Neuronal stem cell (in vitro differentiated cells): ENCODE measurements around the gene PTPRJ.
A peak's percentile ranks its signal among the peaks of the same experiment; 100 is the strongest.

Experiments used
- DNase-seq: peaks from one replicate; pipeline ENCODE4 v3.0.0-alpha.2; 2013; ENCODE audit warnings: low spot score
- H2AFZ ChIP-seq: one replicate; pipeline ENCODE4 v1.6.1; 2013; ENCODE audit warnings: mild to moderate bottlenecking, low read length, inconsistent platforms
- H2AK5ac ChIP-seq: 2 replicates; pipeline ENCODE4 v1.6.1; 2013; ENCODE audit warnings: low read depth, mild to moderate bottlenecking, inconsistent platforms, low read length, moderate library complexity, mixed read lengths
- H2BK120ac ChIP-seq: 2 replicates; pipeline ENCODE4 v1.6.1; 2013; ENCODE audit warnings: low read depth, mild to moderate bottlenecking, inconsistent platforms, low read length, moderate library complexity, mixed read lengths
- H2BK12ac ChIP-seq: one replicate; pipeline ENCODE4 v1.6.1; 2013; ENCODE audit warnings: low read length, inconsistent platforms
- H2BK15ac ChIP-seq: 2 replicates; pipeline ENCODE4 v1.6.1; 2013; ENCODE audit warnings: mild to moderate bottlenecking, low read length, inconsistent platforms, mixed read lengths
- H2BK5ac ChIP-seq: one replicate; pipeline ENCODE4 v1.6.1; 2013; ENCODE audit warnings: inconsistent platforms, mild to moderate bottlenecking, low read length, moderate library complexity
- H3K14ac ChIP-seq: one replicate; pipeline ENCODE4 v1.6.1; 2013; ENCODE audit warnings: low read length, inconsistent platforms
- H3K18ac ChIP-seq: 2 replicates; pipeline ENCODE4 v1.6.1; 2013; ENCODE audit warnings: low read length, inconsistent platforms
- H3K23ac ChIP-seq: 2 replicates; pipeline ENCODE4 v1.6.1; 2013; ENCODE audit warnings: low read depth, mild to moderate bottlenecking, mixed read lengths, low read length, inconsistent platforms; ENCODE audit not compliant: poor library complexity
- H3K27ac ChIP-seq: replicated peaks from 3 replicates; pipeline ENCODE4 v1.5.1; 2013; ENCODE audit warnings: low read length, inconsistent platforms
- H3K27me3 ChIP-seq, 3 experiments: 2 replicates each; pipeline ENCODE4 v1.6.1; 2013; ENCODE audit warnings: low read length in 3 of 3, mild to moderate bottlenecking in 2 of 3, inconsistent platforms in 1 of 3, low read depth in 1 of 3, mixed read lengths in 1 of 3, moderate library complexity in 1 of 3; ENCODE audit not compliant: control insufficient read depth in 3 of 3, insufficient read depth in 3 of 3
- H3K36me3 ChIP-seq, 2 donors: replicated peaks in 1 of 2; 2 replicates each; pipeline ENCODE4 v1.6.1; 2013; ENCODE audit warnings: low read length in 2 of 2; ENCODE audit not compliant: control insufficient read depth in 2 of 2, insufficient read depth in 2 of 2
- H3K4ac ChIP-seq: 2 replicates; pipeline ENCODE4 v1.6.1; 2013; ENCODE audit warnings: inconsistent platforms, mild to moderate bottlenecking, low read length, moderate library complexity
- H3K4me1 ChIP-seq, 2 donors: 1 replicate in 1 of 2; 2 replicates in 1 of 2; pipeline ENCODE4 v1.6.1; 2013; ENCODE audit warnings: low read length in 2 of 2, low read depth in 1 of 2; ENCODE audit not compliant: control insufficient read depth in 2 of 2, insufficient read depth in 1 of 2
- H3K4me2 ChIP-seq: one replicate; pipeline ENCODE4 v1.6.1; 2013; ENCODE audit warnings: mild to moderate bottlenecking, low read length, inconsistent platforms; ENCODE audit not compliant: insufficient read depth, poor library complexity, severe bottlenecking
- H3K4me3 ChIP-seq, 2 donors: 2 replicates each; pipeline ENCODE4 v1.5.1; 2013; ENCODE audit warnings: low read length in 2 of 2, mild to moderate bottlenecking in 2 of 2, inconsistent platforms in 1 of 2, moderate library complexity in 1 of 2
- H3K79me1 ChIP-seq: one replicate; pipeline ENCODE4 v1.6.1; 2013; ENCODE audit warnings: low read depth, mild to moderate bottlenecking, inconsistent platforms, low read length, moderate library complexity
- H3K9ac ChIP-seq: one replicate; pipeline ENCODE4 v1.6.1; 2013; ENCODE audit warnings: mild to moderate bottlenecking, low read depth, low read length, inconsistent platforms; ENCODE audit not compliant: poor library complexity
- H3K9me3 ChIP-seq, 2 donors: replicated peaks in 1 of 2; 2 replicates each; pipeline versions ENCODE3 to v1.6.1; 2013; ENCODE audit warnings: low read length in 2 of 2, mild to moderate bottlenecking in 2 of 2, inconsistent platforms in 1 of 2, low read depth in 1 of 2, mixed read lengths in 1 of 2, moderate library complexity in 1 of 2; ENCODE audit not compliant: control insufficient read depth in 2 of 2, insufficient read depth in 1 of 2
- H4K8ac ChIP-seq: one replicate; pipeline ENCODE4 v1.6.1; 2013; ENCODE audit warnings: low read depth, mild to moderate bottlenecking, inconsistent platforms, low read length, moderate library complexity
- H4K91ac ChIP-seq: one replicate; pipeline ENCODE4 v1.6.1; 2013; ENCODE audit warnings: low read length, low read depth, mild to moderate bottlenecking, inconsistent platforms; ENCODE audit not compliant: poor library complexity
- WGBS, 2 donors: extraction: QIAGEN DNeasy Blood & Tissue Kit; methylation state at CpG; one replicate each; pipeline ENCODE4 v1.1.7; 2013; ENCODE audit warnings: missing lambda C conversion rate in 2 of 2, mixed read lengths in 1 of 2; ENCODE audit not compliant: insufficient read length in 2 of 2, insufficient replicate concordance in 1 of 2; ENCODE audit errors: extremely low coverage in 2 of 2; 5-methylcytosine and 5-hydroxymethylcytosine counted together

The PTPRJ gene

DNA sequence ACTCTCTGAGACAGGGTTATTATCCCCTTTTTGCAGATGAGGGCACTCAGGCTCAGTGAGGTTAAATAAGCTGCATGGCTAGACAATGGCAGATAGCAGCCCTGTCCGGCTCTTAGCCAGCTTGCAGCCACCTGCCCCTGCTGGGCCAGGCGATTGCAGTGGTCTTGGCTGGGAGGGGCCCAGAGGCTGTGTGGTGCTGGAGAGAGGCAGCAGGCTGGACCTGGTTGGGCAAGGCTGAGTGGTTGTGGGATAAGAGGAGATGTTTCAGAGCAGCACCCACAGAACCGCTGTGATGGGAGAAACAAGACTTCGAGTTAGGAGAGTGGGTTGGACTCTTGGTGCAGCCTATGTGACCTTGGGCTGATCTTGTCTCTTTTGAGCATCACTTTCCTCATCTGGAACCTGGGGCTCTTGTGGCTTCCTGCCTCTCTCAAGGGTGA, 25.5 kb downstream of the PTPRJ start:
- H2BK15ac ChIP-seq, result no peak overlapping the region
- H3K4me2 ChIP-seq, result no peak overlapping the region
- no peak overlapping the region for H3K4ac ChIP-seq
- H2AFZ ChIP-seq, result peak overlapping the region; percentile 17
- no peak overlapping the region for H2BK5ac ChIP-seq
- no peak overlapping the region for H2BK12ac ChIP-seq
- H3K27ac ChIP-seq, result no peak overlapping the region
- DNase-seq, result peak; percentile 36
- H3K79me1 ChIP-seq, result peaks cover 3% of the 10 kb centered on the region
- H3K36me3 ChIP-seq, result no peaks in the 10 kb centered on the region
- no peak overlapping the region for H2AK5ac ChIP-seq
- no peak overlapping the region for H4K8ac ChIP-seq
- peak overlapping the region; percentile 76 for H3K14ac ChIP-seq
- H3K9ac ChIP-seq, result no peak overlapping the region
- no peaks in the 10 kb centered on the region for H3K27me3 ChIP-seq
- no CpG with 5 or more reads among the region's 4 CpGs for WGBS, 2 donors
- no peak overlapping the region for H4K91ac ChIP-seq
- peak overlapping the region; percentile 3 for H3K23ac ChIP-seq
- peaks cover 18 to 34% of the 10 kb centered on the region in 2 donors for H3K4me1 ChIP-seq
- no peak overlapping the region for H3K4me3 ChIP-seq
- no peak overlapping the region for H3K18ac ChIP-seq
- H2BK120ac ChIP-seq, result no peak overlapping the region
- H3K9me3 ChIP-seq, result no peaks in the 10 kb centered on the region

DNA sequence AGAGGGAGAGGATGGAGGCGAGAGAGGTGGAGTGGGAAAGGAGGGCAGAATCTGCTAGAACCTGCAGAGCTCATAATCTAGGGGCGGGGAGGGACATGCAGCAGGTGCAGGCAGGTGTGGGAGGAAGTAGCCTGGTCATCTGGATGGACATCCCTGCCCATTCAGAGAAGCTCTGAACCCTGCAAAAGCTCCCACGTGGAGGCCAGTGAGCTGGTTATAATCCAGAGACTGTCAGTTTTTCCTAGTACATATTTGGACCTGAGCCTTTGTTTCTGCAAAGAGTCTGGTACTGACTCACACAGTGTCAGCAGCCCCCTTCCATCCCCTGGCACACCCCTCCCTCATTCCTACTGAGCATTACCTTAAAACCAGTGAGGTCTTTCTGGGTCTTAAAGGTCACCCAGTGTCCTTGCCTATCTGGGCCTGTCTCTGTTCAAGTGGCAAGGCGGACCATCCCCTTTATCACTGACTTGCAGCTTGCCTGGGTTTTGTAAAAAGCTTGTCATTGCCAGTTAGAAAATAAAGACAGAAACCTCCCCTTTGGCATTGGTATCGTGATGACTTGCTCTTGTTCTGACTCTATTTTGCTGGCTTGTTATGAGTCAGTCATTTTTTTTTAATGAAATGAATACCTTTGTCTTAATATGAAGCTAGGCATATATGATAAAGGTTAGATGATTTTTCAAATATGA, 26.1 kb downstream of the PTPRJ start:
- H3K18ac ChIP-seq, result peak overlapping the region; percentile 30
- H2BK120ac ChIP-seq, result no peak overlapping the region
- H3K36me3 ChIP-seq, result no peaks in the 10 kb centered on the region
- peak overlapping the region; percentile 75 for H2BK15ac ChIP-seq
- H3K4ac ChIP-seq, result no peak overlapping the region
- peak overlapping the region; percentile 2 for H2AK5ac ChIP-seq
- H3K27me3 ChIP-seq, result no peaks in the 10 kb centered on the region
- no peak overlapping the region for H2AFZ ChIP-seq
- H3K9ac ChIP-seq, result no peak overlapping the region
- no peak overlapping the region for H4K8ac ChIP-seq
- H2BK5ac ChIP-seq, result no peak overlapping the region
- no peak overlapping the region for H3K27ac ChIP-seq
- no peaks in the 10 kb centered on the region for H3K9me3 ChIP-seq
- no peak overlapping the region for H3K4me3 ChIP-seq
- H3K4me1 ChIP-seq, result peaks cover 18 to 34% of the 10 kb centered on the region in 2 donors
- no peak overlapping the region for H3K4me2 ChIP-seq
- H3K79me1 ChIP-seq, result peaks cover 3% of the 10 kb centered on the region
- H3K23ac ChIP-seq, result no peak overlapping the region
- DNase-seq, result no peak
- H4K91ac ChIP-seq, result no peak overlapping the region
- no CpG with 5 or more reads among the region's 5 CpGs for WGBS, 2 donors
- H3K14ac ChIP-seq, result peak overlapping the region; percentile 76
- no peak overlapping the region for H2BK12ac ChIP-seq

DNA sequence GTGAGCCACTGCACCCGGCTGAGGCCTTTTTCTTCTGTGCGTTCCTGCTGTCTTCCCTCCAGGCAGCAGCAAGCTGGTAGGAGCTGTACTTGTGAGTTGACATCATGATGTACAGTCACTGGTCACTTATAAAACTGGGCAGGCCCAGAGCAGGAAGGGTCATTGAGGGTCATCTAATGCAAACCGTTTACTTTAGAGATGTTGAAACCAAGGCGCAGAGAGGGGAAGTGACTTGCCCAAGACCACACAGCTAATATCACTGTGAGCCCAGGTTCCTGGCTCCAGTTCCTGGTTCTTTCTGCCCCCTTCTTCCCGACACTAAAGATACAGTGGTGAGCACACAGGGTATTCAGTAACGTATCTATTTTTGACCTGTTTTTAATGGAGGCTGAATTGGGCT, 27.3 kb downstream of the PTPRJ start:
- H2BK12ac ChIP-seq, result no peak overlapping the region
- H3K9me3 ChIP-seq, result no peaks in the 10 kb centered on the region
- no peak overlapping the region for H2BK5ac ChIP-seq
- DNase-seq, result no peak
- H3K36me3 ChIP-seq, result no peaks in the 10 kb centered on the region
- no peak overlapping the region for H3K9ac ChIP-seq
- no peak overlapping the region for H3K27ac ChIP-seq
- no peak overlapping the region for H2AK5ac ChIP-seq
- H2AFZ ChIP-seq, result no peak overlapping the region
- no peak overlapping the region for H4K91ac ChIP-seq
- no peak overlapping the region for H3K14ac ChIP-seq
- peaks cover 16 to 25% of the 10 kb centered on the region in 2 donors for H3K4me1 ChIP-seq
- no peak overlapping the region for H3K4ac ChIP-seq
- no CpG with 5 or more reads among the region's 6 CpGs for WGBS, 2 donors
- no peak overlapping the region for H3K23ac ChIP-seq
- no peak overlapping the region for H2BK15ac ChIP-seq
- H2BK120ac ChIP-seq, result no peak overlapping the region
- no peaks in the 10 kb centered on the region for H3K27me3 ChIP-seq
- H3K4me3 ChIP-seq, result no peak overlapping the region
- H3K18ac ChIP-seq, result no peak overlapping the region
- H3K4me2 ChIP-seq, result no peak overlapping the region
- H4K8ac ChIP-seq, result no peak overlapping the region
- H3K79me1 ChIP-seq, result peaks cover 5% of the 10 kb centered on the region

DNA sequence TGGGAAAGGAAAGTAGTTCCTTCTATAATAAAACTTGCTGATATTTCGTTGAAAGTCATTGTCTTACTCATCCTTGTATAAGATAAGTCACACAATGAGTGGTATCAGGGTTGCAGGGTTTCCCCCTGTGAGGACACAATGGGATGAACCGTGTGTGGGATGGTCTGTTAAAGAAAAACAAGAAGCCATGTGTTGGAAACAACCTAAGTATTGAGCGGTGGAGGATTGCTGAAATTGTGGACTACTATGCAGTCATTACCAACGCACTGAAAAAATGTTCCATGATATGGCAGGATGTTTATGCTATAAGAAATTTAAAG, 28.6 kb downstream of the PTPRJ start:
- no peak overlapping the region for H2BK5ac ChIP-seq
- H3K27ac ChIP-seq, result no peak overlapping the region
- no peaks in the 10 kb centered on the region for H3K36me3 ChIP-seq
- H3K4ac ChIP-seq, result no peak overlapping the region
- no peak overlapping the region for H2AFZ ChIP-seq
- H3K23ac ChIP-seq, result no peak overlapping the region
- no peak overlapping the region for H2BK120ac ChIP-seq
- no peak overlapping the region for H2BK15ac ChIP-seq
- no peak overlapping the region for H3K9ac ChIP-seq
- H3K18ac ChIP-seq, result no peak overlapping the region
- no peak overlapping the region for H3K4me2 ChIP-seq
- H3K4me3 ChIP-seq, result no peak overlapping the region
- peaks cover 16 to 21% of the 10 kb centered on the region in 2 donors for H3K4me1 ChIP-seq
- no peaks in the 10 kb centered on the region for H3K27me3 ChIP-seq
- H4K8ac ChIP-seq, result no peak overlapping the region
- H2AK5ac ChIP-seq, result no peak overlapping the region
- WGBS, 2 donors, result no CpG with 5 or more reads among the region's 4 CpGs
- no peaks in the 10 kb centered on the region for H3K9me3 ChIP-seq
- H2BK12ac ChIP-seq, result no peak overlapping the region
- peaks cover 9% of the 10 kb centered on the region for H3K79me1 ChIP-seq
- no peak overlapping the region for H4K91ac ChIP-seq
- no peak overlapping the region for H3K14ac ChIP-seq
- no peak for DNase-seq
